HG03103 (cell line): ENCODE data around the gene SLC25A1.

Experiments used
- ATAC-seq: cut with Tn5 transposase; IDR thresholded peaks from one replicate; pipeline ENCODE4 v1.9.1; 2021; ENCODE audit warnings: low read depth; ENCODE audit not compliant: unreplicated experiment

Gene SLC25A1

GRCh38 chr22:19178657-19179496, at the start of gene SLC25A1:
TSS of gene SLC25A1 (minus strand) at chr22:19178736. CDS start at chr22:19178673, 63 bp downstream.
- ATAC-seq, result peak; percentile 39

GRCh38 chr22:19228179-19228578, 49.6 kb upstream of the SLC25A1 start:
- ATAC-seq, result no peak

- no peak for ATAC-seq
These were observed 47.9 kb upstream of the SLC25A1 start for GRCh38 chr22:19226428-19226827.

- ATAC-seq, result no peak
These were observed 47.0 kb upstream of the SLC25A1 start for GRCh38 chr22:19225560-19225959.

- ATAC-seq, result no peak
These were observed 46.4 kb upstream of the SLC25A1 start for GRCh38 chr22:19224985-19225384.

- ATAC-seq, result no peak
These were observed 46.0 kb upstream of the SLC25A1 start for GRCh38 chr22:19224557-19224956.

GRCh38 chr22:19223617-19224016, 45.1 kb upstream of the SLC25A1 start:
- no peak for ATAC-seq

- ATAC-seq, result no peak
These were observed 44.6 kb upstream of the SLC25A1 start for GRCh38 chr22:19223110-19223509.

GRCh38 chr22:19222242-19223005, 43.9 kb upstream of the SLC25A1 start:
- no peak for ATAC-seq

GRCh38 chr22:19220867-19221266, 42.3 kb upstream of the SLC25A1 start:
- ATAC-seq, result no peak

GRCh38 chr22:19218541-19219233, 40.2 kb upstream of the SLC25A1 start:
- ATAC-seq, result no peak

GRCh38 chr22:19216579-19216978, 38.0 kb upstream of the SLC25A1 start:
- ATAC-seq, result no peak

GRCh38 chr22:19215360-19215759, 36.8 kb upstream of the SLC25A1 start:
- no peak for ATAC-seq

- no peak for ATAC-seq
These were observed 35.5 kb upstream of the SLC25A1 start for GRCh38 chr22:19214078-19214473.

GRCh38 chr22:19213442-19214077, 35.0 kb upstream of the SLC25A1 start:
- no peak for ATAC-seq

GRCh38 chr22:19213001-19213400, 34.5 kb upstream of the SLC25A1 start:
- ATAC-seq, result no peak

- no peak for ATAC-seq
These were observed 33.9 kb upstream of the SLC25A1 start for GRCh38 chr22:19212302-19212870.

GRCh38 chr22:19210188-19210587, 31.7 kb upstream of the SLC25A1 start:
- no peak for ATAC-seq

- no peak for ATAC-seq
These were observed 29.8 kb upstream of the SLC25A1 start for GRCh38 chr22:19208287-19208847.

- ATAC-seq, result no peak
These were observed 29.3 kb upstream of the SLC25A1 start for GRCh38 chr22:19207884-19208283.
